Measurements from ENCODE around the gene TMEM140. TPM values are rescaled to one million over a fixed set of nuclear protein-coding genes. Genes with fewer than 3 reads are reported as not detected.
A peak's percentile ranks its signal among the peaks of the same experiment; 100 is the strongest.

The TMEM140 gene
- total and polyA plus RNA-seq, 9 of the 15 experiments (the other 6 are each of a cell fraction or from before 2014, with no cell fraction given): 0.03 to 0.82 (median 0.23) TPM

DNA sequence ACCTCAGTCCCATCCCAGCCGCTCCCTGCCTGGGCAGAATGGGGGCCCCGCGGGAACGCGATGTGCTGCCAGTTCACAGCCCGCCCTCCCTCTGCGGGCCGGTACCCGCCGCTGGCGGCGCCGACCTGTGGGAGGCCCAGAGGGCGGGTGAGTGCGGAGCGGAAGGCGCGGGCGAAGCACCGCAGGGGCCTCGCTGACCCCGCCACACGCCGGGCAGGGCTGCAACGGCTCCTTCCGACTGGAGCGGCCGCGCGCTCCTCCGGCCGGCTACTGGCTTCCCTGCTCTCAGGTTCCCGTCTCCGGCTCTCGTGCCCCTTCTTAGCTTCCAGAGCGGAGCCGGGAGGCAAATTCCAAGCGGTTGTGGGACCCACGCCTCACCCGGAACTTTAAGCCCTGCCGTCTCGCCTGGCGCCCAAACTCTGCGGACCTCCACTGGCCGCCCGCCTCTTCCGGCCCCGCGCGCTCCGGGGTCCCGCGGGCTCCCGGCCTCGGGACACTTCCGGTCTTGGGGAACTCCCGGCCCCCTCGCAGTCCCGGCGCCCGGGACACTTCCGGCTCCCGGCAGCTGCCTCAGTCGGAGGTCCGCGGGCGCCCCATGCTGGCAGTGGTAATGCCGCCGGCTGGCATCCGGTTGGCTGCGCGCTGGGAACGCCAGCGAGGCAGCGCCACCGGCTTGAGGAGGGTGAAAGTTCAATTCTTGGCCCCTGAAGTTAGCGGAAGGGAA, 22.6 kb downstream of the TMEM140 start, which contains the start of gene CYREN (continued):
- peak; percentile 88; the same call in 1 of the 2 replicates for TF ChIP-seq PREB (CRISPR knock-in tag; IDR thresholded peaks at IDR 0.05)
- no peak for TF ChIP-seq ETS2 (tag; IDR thresholded peaks at IDR 0.05; ENCODE audit: borderline replicate concordance, poor library complexity, severe bottlenecking)
- TF ChIP-seq ZSCAN32 (CRISPR knock-in tag; IDR thresholded peaks at IDR 0.05): no peak
- TF ChIP-seq TFAM (CRISPR knock-in tag; conservative IDR thresholded peaks at IDR 0.05): no peak
- TF ChIP-seq TFAP4 (CRISPR knock-in tag; IDR thresholded peaks at IDR 0.05; ENCODE audit: borderline replicate concordance): peak; percentile 93
- TF ChIP-seq CBX3 (IDR thresholded peaks at IDR 0.05; ENCODE audit: borderline replicate concordance in 1 of 2, low read length in 2 of 2): no peak; a peak in 2 of 3 replicates
- TF ChIP-seq SIN3A (IDR thresholded peaks at IDR 0.05; ENCODE audit: borderline replicate concordance in 2 of 2, control insufficient read depth in 1 of 2, low read depth in 2 of 2, low read length in 2 of 2): peak; percentile 16 to 71; a peak in 3 of 4 replicates
- no peak for TF ChIP-seq KHSRP (IDR thresholded peaks at IDR 0.05)
- peak; percentile 53; the same call in 1 of the 2 replicates for TF ChIP-seq MEF2D (tag; conservative IDR thresholded peaks at IDR 0.05; ENCODE audit: low read depth)
- peak; percentile 84 for TF ChIP-seq THAP12 (CRISPR knock-in tag; IDR thresholded peaks at IDR 0.05)
- TF ChIP-seq GABPB2 (CRISPR knock-in tag; conservative IDR thresholded peaks at IDR 0.05): no peak
- peak; percentile 98 for TF ChIP-seq ZFX (CRISPR knock-in tag; IDR thresholded peaks at IDR 0.05)
- no peak for TF ChIP-seq HINFP (tag; conservative IDR thresholded peaks at IDR 0.05; ENCODE audit: low read depth)
- 0 out of 2 replicates have a peak, but pooled peaks have one; percentile 44 for TF ChIP-seq TCF3 (CRISPR knock-in tag; IDR thresholded peaks at IDR 0.05)
- peak; percentile 97 for TF ChIP-seq PCBP1 (IDR thresholded peaks at IDR 0.05; ENCODE audit: low read depth, low read length, poor library complexity, severe bottlenecking)
- TF ChIP-seq ZNF282 (CRISPR knock-in tag; IDR thresholded peaks at IDR 0.05): peak; percentile 85; the same call in 1 of the 2 replicates
- TF ChIP-seq, protein P1, sequence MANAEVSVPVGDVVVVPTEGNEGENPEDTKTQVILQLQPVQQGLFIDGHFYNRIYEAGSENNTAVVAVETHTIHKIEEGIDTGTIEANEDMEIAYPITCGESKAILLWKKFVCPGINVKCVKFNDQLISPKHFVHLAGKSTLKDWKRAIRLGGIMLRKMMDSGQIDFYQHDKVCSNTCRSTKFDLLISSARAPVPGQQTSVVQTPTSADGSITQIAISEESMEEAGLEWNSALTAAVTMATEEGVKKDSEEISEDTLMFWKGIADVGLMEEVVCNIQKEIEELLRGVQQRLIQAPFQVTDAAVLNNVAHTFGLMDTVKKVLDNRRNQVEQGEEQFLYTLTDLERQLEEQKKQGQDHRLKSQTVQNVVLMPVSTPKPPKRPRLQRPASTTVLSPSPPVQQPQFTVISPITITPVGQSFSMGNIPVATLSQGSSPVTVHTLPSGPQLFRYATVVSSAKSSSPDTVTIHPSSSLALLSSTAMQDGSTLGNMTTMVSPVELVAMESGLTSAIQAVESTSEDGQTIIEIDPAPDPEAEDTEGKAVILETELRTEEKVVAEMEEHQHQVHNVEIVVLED (CRISPR knock-in tag; IDR thresholded peaks at IDR 0.05): no peak; the same call in none of the 2 replicates
- TF ChIP-seq RNF2 (IDR thresholded peaks at IDR 0.05): peak; percentile 73; the same call in 1 of the 2 replicates

All from K562 (cell line).